NCI-H1048 (cell line): ENCODE data around the gene RPL5.

Source experiments
- DNase-seq: peaks from one replicate; lab custom pipeline; 2025; lab: John Stamatoyannopoulos, UW

RPL5 gene

GRCh38 chr1:92820024-92820423 is 11.8 kb upstream of the RPL5 start:
- no peak for DNase-seq

- no peak for DNase-seq
Observed at GRCh38 chr1:92820551-92820950, 11.3 kb upstream of the RPL5 start.

DNA sequence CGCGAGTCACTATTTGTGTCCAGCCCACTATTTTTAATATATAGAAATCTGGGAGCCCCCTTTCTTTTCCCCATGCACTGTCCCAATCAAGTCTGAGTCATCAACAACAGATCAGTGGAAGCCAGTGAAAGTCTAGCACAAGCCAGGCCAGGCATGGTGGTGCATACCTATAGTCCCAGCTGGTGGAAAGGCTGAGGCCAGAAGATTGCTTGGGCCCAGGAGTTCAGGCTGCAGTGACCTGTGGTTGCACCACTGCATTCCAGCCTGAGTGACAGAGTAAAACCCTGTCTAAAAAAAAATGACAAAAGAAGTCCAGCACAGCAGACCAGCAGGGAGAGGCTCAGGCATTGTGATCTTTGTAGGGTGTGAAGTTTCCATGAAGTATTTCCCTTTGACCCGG is 9.0 kb upstream of the RPL5 start:
- DNase-seq = no peak

GRCh38 chr1:92826792-92827191 is 5.0 kb upstream of the RPL5 start:
- DNase-seq = no peak

DNA sequence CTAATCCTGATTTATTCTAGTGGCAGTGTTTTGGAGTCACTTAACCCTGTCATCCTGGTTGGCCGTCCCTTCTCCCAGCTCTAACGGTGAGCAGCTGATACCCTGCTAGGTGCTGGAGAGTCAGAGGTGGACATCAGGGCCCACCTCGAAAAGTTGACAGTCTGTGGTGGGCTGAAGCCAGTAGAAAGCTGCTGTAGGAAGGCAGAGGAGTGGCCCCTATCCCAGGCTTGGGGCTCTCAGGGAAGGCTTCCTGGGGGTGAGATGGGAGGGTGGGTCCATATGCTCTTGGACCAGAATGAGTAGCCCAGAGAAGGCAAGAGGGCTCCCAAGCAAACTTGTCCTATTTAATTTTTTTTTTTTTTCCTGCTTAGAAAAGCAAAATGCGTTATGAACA is 475 bp upstream of the RPL5 start:
- DNase-seq = no peak

GRCh38 chr1:92832537-92833114 is 786 bp downstream of the RPL5 start:
- no peak for DNase-seq

GRCh38 chr1:92833840-92834239 is 2.0 kb downstream of the RPL5 start:
- DNase-seq = no peak

DNA sequence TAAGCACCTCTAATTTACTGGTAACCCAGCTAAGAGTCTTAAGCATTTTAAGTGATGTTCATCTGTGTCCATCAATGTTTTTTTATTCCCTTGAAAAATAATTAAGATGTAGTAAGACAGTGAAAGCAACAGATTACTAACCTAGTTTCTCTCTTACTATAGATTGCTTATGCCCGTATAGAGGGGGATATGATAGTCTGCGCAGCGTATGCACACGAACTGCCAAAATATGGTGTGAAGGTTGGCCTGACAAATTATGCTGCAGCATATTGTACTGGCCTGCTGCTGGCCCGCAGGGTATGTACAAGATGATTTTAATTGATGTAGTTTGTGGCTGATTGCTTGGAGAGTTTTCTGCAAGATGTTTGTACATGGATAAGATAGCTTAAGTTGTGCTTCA is 2.8 kb downstream of the RPL5 start:
- no peak for DNase-seq

- no peak for DNase-seq
Observed at GRCh38 chr1:92837062-92837461, 5.2 kb downstream of the RPL5 start.

DNA sequence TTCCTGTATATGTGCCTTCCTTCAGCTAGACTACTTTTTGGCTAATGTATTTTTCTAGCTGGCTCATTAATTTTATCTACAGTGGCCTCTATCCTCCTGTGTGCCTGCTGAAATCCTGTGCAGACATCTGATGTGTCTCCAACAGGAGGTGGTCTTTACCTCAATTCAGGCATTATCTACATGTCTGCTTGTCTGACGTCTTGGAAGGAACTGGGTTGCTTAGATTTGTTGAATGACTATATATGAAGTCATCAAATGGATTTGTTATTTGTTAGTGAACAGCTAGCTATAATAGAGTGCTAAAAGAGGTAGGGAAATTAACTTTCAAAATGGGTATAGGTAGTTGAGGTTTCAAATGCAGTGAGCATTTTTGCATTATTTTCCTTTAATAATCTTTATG is 6.7 kb downstream of the RPL5 start:
- DNase-seq = no peak

GRCh38 chr1:92839442-92839841 is 7.6 kb downstream of the RPL5 start:
- no peak for DNase-seq

DNA sequence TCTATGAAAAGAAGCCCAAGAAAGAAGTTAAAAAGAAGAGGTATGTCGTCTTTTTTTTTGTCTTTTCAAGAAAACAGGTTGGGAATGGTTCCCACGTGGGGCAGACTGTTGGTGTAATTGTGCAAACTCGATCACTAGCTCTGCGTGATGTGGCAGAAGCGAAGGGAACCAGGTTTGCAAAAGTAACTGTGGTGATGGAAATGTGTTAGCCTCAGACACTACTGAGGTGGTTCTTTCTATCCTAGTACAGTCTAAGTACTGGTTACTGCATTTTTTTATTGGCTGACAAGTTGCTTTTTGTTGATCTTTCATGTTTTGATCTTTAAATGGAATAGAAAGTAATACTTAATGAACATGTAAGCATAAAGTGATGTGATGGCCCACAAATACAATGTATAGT is 8.8 kb downstream of the RPL5 start:
- no peak for DNase-seq

- no peak for DNase-seq
Observed at GRCh38 chr1:92842082-92843045, 10.5 kb downstream of the RPL5 start.

DNA sequence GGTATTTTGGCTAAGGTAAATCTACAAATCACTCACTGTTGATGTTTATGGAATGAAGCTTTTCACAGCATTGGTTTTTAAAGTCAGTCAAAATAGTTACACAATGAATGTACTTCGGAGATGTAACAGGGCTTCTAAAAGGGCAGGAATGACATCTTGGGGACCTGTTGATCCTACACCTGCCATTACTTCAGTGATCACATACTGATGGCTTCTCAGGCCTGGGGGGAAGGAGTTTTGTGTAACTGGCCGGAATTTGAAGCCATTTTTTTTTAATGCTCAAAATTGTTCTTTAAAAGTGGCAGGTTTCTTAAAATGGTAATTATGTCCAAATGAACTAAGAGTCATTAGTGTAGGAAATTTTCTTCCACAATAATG is 11.2 kb downstream of the RPL5 start:
- no peak for DNase-seq

- DNase-seq = no peak
Observed at GRCh38 chr1:92843429-92844352, 11.9 kb downstream of the RPL5 start.

GRCh38 chr1:92844439-92844838 is 12.6 kb downstream of the RPL5 start:
- DNase-seq = no peak

DNA sequence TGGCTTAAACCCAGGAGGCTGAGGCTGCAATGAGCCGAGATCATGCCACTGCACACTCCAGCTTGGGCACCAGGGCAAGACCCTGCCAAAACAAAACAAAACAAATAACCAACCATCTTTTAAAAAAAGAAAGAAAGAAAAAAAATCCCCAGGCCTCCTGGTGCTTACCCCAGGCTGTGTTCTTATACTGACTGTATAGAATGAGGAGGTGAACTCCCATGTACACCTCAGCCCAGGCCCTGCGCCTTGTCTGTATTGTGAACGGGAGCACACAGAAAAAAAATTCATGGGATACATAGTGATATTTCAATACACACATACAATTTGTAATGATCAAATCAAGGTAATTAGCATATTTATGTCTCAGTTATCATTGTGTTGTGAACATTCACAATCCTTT is 14.1 kb downstream of the RPL5 start:
- DNase-seq = no peak

GRCh38 chr1:92848201-92848600 is 16.4 kb downstream of the RPL5 start:
- no peak for DNase-seq

DNA sequence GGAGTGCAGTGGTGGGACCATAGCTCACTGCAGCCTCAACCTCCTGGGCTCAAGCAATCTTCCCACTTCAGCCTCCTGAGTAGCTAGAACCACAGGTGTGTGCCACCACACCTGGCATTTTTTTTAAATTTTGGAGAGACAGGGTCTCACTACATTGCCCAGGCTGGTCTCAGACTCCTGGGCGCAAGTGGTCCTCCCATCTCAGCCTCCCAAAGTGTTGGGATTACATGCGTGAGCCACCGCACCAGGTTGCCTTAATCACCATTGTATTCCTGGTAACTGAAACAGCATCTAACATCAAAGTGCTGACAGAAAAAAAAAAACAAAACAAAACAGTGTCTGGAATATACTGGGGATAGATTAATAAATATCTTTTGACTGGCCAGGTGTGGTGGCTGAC is 18.2 kb downstream of the RPL5 start:
- no peak for DNase-seq

DNA sequence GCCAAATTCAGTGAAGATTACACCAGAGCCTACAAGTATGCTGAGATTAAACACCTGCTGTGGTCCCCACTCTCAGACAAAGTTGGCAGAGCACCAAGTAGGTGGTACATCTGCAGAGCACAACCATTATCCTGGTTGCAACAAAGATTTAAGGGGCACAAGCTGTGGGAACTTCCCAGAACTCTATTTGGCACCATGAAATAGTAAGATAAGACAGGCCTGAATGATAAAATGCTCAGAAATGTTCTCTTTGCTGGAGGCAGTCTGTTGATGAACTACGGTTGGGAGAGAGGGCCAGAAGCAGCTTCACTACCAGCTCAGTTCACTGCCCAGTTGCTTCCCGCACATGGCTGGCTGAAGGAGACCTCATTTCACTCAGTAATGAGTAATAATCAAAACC is 19.9 kb downstream of the RPL5 start:
- DNase-seq = no peak

DNA sequence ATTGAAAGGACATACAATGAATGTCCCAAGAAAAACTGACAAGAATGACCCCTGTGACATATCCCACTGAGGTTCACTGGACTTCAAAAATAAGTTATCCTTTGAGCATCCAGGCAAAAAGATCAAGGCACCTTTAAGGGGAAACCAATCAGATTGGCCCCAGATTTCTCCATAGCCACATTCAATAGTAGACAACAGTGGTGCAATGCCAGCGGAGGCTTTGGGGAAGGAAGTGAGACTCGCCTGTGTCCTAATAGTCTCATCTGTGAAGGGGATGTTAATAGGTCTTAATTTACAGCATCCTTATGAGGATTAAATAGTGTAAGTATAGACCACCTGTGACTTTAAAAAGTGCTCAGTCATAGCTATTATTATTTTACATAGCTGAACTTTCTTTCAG is 21.5 kb downstream of the RPL5 start:
- DNase-seq = no peak

GRCh38 chr1:92854101-92854785 is 22.4 kb downstream of the RPL5 start:
- no peak for DNase-seq
